Measurements from ENCODE around the gene DOCK1.

The DOCK1 gene

DNA sequence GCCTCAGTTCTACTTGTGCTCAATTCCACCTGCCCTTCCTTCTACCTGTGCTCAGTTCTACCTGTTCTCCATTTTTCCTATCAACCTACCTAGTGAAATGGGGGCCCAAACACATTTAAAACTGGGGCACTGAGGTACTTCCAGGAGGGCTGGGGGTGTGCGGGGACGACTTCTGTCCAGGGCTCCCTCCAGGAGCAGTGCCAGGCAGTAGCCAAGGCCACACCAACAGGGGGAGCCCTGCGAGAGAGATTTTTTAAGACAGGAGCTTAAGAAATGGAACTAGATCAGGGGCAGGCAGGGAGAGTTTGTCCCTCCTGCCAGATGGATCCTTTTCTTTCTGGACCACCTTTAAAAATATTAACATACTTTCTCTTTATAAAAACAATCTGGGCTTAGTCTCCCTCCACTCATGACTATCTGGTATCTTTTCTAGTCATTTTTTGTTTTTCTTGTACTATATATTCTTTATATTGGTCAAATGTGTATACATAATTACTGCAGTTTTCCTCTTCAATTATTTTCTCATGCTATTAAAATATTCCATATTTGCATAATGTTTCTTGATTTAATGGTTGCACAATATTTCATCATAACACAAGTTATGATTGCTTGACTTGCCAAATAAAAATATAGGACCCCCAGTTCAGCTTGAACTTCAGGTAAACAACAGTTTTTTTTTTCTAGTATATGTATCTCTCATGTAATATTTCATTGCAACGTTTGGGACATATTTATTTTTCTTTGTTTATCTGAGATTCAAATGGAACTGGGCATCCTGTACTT is 338.5 kb downstream of the DOCK1 start:
- DNase-seq: peak in 1 of 2 experiments; percentile 23

DNA sequence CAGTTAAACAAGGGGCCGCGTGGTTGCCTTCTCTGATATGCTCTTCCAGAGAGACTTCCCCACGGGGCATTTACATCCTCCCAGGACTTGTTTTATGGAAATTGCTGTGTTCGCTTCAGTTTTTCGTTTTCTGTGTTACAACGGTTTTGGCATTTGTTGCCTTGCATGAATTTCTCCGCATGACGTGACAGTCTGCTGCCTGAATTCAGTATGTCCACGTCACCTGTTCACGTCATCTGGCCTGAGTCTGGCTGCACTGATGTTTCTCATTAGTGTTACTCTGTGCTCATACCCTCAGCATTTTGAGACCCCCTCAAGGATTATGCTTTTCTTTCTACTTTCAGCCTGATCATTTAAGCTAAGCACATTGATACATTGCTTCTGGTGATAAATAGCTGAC is 340.2 kb downstream of the DOCK1 start:
- DNase-seq: no peak

DNA sequence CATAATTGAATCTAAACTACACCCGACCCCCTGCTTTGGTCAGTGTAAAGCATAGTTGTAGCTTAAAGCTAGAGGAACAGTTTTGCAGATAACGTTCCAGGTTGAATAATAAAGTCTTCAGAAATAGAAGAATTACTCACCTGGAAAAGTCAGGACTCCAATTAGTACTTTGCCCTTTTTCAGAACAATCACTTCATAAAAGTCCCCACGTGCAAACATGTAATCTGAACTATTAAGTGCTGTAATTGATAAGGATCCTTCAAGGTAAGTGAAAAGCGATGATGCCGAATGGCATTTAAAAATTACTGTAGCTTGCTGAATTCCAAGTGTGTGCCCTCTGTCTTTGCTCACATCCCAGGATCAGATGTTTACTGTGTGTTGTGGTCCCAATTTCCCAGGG is 344.8 kb downstream of the DOCK1 start:
- no peak for DNase-seq

DNA sequence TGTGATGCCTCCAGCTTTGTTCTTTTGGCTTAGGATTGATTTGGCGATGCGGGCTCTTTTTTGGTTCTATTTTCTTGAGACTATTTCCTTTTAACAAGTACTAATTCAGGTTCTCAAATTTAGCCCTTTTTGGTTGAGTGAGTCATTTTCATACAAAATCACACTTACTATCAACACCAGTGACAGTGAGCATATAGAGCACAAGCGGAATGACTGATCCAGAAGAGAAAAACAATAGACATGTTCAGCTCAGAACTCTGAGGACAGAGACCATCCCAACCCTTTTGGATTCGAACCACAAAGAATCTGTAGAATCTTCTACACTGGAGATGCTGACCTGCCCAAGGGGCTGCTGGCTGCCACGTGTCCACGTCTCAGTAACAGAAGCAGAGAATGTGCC is 347.6 kb downstream of the DOCK1 start:
- no peak for DNase-seq

DNA sequence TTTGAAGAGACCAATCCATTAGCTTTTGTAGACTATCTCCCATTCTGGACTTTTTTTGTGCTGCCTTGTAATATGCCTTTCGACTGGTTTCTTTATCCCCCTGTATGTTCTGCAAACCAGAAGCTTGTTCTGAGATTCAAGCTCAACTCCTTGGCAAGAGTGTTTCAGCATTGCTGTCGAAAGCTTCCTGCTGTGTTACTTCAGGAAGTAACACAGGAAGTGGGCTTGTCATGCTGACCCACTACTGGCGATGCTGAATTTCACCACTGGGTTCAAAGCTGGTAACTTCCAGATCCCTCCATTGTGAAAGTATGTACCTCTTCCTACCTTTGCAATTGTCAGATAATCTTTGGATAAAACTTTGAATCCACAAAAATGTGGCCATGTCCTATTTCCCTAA is 349.0 kb downstream of the DOCK1 start:
- no peak for DNase-seq

DNA sequence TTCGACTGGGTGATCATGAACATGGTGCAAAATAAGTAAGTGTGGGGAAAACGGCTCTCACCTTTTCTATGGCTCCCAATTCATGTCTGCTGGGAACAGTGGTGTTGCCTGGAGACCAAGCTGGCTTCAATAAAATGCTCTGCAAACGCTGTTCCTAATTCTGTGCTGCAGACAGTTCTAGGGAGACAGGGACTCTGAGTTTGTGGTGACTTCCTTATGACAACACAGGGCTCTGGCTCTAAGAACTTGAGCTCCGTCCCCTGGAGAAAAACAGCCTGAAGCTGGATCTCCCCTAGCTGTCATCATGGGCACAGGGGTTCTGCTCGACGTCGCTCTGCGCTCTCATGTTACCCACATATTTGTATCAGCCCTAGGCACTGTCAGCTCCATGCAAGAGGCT is 352.2 kb downstream of the DOCK1 start:
- DNase-seq: no peak

DNA sequence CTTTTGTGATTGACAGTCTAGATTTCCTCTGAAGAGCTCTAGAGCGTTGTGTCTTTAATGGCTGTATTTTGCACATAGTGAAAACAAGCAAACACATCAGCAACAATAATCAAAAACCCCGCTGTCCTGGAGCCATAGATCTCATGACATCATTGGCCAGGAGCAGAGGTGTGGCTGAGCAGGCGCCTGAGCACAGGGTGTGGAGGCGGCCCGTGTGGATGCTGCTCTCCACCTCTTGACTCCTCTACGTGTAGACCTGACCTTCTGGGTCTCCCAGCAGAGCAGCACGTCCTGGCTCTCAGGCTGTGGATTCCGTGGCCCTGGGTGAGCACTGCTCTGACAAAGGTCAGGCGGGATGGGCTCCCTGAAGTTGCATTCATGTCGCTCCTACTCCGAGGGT is 354.1 kb downstream of the DOCK1 start:
- DNase-seq: no peak

DNA sequence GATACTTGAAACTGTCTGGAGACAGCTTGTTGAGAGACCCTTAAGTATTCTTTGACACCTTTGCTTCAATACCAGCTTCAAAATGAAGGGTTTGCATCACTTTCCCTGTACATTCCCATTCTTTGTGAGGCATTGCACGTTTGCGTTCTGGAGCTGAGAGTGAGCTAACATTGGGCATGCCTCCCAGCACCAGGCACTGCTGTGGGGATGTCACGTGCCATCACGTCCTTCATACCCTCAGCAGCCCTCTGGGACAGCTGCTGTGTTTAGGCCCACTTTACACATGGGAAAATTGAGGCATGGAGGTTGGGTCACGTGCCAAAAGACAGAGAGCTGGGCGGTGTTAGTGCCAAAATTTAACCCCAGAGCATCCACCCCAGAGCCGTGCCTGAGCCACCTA is 357.4 kb downstream of the DOCK1 start:
- no peak for DNase-seq

DNA sequence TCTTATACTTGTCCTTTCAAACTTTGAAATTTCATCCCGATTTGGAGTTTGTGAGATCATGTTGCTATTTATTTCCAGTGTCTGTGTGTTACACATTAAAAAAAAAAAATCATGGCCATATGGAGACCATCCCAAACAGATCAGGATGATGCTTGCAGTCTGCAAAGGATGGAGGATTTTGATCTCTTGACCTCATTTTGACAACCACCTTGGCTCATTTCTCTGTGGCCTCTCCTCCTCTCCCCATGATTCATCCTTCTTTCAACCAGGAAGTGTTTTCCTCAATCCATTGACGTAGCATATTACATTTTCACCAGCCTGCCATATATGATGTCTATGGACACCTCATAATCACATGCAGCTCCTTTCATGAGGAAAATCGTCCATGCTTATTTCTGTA is 360.1 kb downstream of the DOCK1 start:
- no peak for DNase-seq

DNA sequence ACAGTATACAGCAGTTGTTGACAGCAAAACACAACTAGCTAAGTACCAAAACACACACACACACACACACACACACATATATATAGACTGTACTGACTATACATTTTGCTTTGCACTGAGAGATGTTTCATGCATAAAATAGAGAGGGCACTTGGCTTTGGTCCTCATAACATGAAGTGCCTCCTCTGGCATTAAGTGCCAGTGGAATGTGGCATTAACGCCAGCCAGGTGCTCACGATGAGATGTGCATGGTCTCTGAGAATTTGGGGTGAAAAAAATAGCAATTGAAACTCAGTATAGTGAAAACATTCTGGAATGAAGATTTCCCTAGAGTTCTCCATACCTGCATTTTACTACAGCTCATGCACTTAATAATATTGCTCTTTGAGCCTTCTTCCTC is 361.2 kb downstream of the DOCK1 start:
- DNase-seq: no peak

DNA sequence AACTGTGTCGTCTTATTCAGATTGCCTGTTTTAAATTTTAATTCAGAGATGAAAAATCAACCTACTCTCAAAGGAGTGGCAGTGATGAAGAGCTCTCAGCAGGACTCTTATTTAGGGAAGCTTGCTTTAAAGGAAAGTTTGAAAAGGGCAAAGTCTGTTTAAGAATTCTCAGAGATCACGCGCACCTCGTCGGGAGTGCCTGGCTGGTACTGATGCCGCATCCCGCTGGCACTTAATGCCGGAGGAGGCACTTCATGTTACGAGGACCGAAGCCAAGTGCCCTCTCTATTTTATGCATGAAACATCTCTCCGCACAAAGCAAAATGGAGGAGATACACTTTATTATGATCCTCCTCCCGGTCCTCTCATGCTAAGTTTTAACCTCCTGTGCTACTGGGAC is 362.2 kb downstream of the DOCK1 start:
- no peak for DNase-seq

DNA sequence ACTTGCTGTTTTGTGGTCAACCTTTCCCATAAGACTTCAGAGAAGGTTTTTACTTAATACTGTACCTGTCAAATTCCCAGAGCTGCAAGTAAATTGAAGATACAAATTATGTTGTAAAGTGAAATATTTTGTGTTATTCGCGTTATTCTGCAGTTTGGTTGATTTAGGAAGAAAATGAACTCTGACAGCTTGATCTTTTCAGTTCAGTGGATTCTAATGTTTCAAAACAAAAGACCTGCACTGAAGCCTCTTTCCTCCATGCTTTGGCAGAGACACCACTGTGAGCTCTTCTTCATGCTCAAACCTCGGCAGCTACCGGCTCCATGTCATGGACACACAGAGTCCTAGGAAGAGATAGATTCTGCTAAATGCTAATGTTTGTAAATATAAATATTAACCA is 366.8 kb downstream of the DOCK1 start:
- no peak for DNase-seq

DNA sequence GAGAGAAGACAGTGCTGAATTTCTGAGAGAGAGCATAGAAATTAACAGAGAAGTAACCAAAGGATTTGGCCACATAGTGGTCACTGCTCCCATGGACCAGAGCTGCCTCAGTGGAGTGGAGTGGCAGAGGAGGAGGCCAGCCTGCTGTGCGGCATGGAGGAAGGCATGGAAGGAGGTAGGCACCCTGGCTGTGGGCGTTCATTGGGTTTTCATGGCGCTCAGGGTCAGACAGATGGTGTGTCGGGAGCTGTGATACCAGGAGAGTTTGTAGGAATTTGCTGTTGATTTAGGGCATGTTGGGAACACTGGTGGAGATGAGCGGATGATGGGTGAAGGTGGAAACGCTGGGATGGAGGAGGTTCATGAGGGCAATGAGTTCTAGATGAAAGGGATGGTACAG is 370.0 kb downstream of the DOCK1 start:
- no peak for DNase-seq

DNA sequence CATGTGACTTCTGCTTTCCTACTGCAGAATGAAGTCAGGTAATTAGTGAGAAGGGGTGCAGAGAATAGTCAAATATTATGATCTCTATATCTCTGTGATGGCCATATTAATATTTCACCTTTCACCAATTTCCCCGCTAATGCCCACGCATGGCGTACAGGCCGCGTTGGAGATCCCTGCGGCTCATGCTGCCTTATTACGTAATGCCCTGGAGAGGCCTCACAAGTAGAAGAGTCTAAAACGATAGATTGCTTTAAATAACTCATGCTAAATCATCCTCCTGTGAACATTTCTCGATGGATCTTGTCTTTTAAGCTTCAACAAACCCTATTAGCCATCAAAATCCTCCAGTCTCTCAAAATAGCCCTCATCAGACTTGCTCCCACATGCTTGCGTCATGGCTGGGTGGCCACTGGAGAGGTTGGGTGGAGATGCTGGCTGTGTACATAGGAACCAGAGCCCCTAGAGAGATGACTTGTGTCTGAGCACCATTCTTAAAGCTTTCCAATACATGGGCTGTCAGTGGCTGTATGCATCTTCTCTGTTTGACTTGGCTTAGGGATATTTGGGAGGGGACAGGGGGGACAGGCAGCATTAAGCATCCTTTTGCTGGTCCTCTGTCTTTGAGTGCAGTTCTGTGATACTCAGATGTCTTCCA is 370.7 kb downstream of the DOCK1 start:
- DNase-seq: no peak

DNA sequence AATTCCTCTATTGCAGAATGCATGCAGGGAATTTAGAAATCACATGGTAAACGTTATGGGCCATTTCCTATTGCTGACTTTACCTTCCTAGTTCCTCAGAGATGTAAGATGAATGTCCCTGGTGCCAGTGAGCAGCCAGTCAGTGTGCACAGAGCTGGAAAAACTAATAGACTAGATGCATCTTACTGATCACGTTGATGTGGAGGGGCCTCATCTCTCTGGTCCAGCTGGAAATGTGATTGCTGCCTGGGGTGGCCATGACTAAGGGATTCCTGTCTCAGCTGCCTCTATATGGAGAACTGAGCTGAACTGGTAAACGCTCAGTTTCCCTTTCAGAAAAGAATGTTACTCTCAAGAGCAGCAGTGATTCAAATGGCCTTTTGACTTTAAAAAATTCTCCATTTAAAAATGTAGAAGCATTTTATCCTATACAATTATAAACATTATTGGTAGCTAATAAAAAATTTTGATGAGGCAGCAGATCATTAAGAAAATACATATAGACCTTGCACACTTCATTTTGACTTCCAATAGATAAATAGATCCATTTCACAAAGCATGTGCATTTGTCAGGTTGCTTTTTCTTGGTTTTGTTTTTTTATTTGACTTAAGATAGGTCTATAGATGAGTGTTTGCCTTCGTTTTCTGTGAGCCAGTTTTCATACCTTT is 371.7 kb downstream of the DOCK1 start:
- no peak for DNase-seq

DNA sequence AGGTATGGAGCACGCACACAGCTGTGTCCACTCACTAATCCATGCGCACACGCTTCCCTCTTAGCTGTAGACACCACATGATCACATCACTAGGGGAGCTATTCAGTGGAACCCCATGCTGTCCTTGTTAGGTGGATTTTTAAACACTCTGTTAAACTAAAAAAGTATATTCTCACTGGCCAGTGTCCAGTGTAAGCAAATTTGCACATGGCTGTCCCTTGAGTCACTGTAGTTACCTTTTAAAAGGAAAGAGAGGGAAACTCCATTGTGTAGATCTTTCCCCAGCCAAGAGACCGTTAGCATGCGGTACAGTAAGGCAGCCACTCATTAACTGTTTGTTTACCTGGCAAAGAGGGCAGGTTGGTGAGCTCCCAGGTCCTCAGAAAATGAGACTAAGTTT is 372.8 kb downstream of the DOCK1 start:
- DNase-seq: peak in 1 of 2 experiments; percentile 17

DNA sequence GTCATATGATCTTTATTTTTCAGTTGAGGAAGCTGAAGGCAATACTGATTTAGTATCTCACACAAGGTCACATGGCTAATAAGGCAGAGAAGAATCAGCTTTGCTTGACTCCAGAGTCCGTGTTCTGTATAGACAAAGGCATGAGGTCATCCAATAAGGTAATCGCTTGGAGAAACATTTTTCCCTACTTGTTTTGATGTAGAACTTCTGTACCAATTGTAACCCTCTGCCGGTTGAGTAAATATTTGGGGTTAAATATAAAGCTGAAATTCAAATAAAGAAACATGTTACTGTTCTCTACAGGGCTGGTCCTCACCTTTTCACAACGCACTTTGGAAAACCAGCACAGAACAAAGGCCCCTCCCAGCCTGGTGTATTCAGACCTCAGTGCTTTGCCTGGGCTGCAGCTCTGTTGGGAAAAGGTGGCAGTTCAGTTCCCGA is 374.1 kb downstream of the DOCK1 start:
- peak in 1 of 2 experiments; percentile 17 for DNase-seq

DNA sequence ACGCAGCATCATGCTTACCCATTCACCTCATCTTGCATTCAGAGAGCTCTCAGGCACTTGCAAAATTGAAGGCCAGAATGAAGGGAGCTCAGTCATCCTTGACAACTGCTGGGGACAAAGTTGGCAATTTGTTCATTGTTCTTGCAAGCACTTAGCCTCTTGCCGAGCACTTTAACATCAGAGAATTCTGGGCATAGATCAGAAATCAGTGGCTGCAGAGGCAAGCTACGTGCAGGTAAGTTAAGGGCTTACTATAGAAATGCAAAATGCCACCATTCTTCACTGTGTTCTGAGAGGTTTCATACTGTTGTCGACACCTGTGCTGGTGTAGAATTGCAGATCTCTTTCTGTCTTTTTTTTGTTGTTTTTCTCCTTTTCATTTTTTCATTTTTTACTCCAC is 375.2 kb downstream of the DOCK1 start:
- no peak for DNase-seq

DNA sequence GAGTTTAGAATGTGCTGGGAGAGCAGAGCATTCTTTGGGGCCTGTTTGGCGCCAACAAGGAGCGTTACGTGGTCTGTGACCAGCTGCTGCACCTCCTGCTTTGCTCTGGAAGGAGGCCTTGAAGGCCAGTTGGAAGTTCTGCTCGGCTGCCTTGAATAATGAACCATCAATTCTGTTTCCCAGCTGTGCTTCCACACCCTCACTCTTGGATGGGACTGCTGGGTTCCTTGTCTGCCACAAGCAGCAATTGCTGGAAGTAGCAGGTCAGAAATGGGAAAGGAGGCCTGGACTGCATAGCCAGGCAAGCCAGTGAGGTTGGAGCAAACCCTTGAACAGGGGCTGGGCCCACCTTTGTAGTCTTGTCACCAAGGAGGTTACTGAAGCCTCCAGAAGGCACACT is 377.8 kb downstream of the DOCK1 start:
- DNase-seq: no peak

DNA sequence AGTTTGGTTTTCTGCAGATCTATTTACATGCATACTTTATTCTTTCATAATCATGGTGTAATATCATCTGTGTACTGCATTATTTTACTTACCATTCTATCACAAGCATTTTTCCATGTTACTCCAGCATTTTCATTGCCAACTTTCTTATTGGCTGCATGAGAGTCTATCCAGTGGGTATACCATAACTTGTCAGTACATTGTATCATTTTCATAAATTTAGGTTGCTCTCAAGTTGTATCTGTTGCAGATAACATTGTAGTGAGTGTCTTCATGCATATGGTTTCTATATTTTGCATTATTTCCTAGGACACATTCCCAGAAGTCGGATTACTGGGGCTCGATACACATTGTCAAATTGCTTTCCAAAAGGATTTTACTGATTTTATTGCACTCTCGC is 378.3 kb downstream of the DOCK1 start:
- DNase-seq: no peak

DNA sequence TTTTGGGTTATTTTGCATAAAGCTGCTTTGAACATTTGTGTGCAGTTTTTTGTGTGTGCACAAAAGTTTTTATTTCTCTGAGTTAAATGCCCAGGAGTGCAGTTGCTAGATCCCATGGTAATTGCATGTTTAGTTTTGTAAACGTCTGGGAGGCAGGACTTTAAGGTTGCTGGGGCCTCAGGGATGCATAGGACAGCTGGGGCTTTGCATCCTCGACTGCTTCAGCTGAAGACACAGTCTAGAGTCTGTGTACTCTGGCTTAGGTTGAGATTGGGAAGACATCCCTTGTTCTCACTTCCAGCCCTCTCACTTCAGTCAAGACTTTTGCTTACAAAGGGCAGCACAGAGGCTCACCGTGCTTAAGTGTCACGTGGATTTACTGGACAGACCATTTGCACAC is 385.6 kb downstream of the DOCK1 start:
- DNase-seq: no peak

DNA sequence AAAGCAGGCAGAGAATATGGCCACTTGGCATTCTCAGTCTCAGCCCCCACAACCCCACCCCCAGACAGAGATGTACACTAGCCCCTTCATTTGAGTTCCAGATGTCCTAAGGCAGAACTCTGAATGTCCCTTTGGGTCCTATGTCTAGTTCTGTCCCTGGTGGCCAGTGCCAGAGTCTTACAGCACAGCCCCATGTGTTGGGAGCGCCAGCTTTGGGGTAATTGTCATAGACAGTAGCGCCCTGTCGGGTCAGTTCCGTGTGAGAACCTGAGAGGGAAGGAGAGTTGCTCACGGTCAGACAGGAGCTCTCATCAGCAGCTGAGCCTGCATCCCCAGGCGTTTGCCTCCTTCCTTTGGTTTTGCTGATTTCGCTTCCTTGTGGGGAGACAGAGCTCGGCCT is 386.1 kb downstream of the DOCK1 start:
- no peak for DNase-seq

DNA sequence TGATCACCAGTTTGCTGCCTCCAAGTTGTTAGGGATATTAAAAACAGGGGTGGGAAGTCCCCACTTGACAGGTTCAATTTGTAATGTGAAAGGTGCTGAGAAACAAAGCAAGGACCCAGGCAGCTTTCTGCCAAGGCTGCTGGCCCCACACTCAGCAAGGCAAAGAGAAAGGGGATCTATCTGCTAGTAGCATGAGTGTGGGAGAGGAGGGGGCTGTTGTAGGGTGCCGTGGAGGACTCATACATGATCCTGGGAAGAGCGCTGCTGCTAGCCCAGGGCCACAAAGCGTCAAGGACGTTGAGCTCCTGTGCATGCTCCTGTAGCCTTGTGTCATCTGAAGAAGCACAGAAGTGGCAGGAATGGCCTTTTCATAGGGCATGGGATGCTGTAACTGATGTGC is 387.7 kb downstream of the DOCK1 start:
- DNase-seq: no peak

DNA sequence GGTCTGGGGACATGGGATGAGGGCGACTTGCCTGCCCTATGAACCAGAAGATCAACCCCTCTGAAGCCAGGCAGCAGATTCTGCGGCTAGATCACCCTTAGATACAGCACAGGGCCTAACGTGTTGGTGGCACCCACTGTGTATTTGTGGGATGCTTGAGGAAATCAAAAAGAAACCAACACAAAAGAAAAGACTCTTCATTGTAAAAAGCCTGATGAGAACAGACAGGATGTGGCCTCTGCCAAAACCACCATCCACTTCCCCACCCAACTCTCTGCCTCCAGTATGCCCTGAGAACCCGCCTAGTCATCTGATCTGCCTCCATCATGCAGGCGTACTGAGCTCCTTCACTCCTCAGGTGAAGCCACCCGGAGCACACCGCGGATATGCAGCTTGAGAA is 388.4 kb downstream of the DOCK1 start:
- DNase-seq: no peak
